ENCODE measurements around the gene TBX4.

Gene TBX4

GRCh38 chr17:61456688-61457225, 4.5 kb downstream of the TBX4 start:
- TF ChIP-seq, protein P1, sequence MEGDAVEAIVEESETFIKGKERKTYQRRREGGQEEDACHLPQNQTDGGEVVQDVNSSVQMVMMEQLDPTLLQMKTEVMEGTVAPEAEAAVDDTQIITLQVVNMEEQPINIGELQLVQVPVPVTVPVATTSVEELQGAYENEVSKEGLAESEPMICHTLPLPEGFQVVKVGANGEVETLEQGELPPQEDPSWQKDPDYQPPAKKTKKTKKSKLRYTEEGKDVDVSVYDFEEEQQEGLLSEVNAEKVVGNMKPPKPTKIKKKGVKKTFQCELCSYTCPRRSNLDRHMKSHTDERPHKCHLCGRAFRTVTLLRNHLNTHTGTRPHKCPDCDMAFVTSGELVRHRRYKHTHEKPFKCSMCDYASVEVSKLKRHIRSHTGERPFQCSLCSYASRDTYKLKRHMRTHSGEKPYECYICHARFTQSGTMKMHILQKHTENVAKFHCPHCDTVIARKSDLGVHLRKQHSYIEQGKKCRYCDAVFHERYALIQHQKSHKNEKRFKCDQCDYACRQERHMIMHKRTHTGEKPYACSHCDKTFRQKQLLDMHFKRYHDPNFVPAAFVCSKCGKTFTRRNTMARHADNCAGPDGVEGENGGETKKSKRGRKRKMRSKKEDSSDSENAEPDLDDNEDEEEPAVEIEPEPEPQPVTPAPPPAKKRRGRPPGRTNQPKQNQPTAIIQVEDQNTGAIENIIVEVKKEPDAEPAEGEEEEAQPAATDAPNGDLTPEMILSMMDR (conservative IDR thresholded peaks at IDR 0.05; ENCODE audit: low read depth, low read length): no peak
- H3K4me3 ChIP-seq (ENCODE audit: low read length): no peak overlapping the region
- DNase-seq (ENCODE audit: low read depth): no peak

DNA sequence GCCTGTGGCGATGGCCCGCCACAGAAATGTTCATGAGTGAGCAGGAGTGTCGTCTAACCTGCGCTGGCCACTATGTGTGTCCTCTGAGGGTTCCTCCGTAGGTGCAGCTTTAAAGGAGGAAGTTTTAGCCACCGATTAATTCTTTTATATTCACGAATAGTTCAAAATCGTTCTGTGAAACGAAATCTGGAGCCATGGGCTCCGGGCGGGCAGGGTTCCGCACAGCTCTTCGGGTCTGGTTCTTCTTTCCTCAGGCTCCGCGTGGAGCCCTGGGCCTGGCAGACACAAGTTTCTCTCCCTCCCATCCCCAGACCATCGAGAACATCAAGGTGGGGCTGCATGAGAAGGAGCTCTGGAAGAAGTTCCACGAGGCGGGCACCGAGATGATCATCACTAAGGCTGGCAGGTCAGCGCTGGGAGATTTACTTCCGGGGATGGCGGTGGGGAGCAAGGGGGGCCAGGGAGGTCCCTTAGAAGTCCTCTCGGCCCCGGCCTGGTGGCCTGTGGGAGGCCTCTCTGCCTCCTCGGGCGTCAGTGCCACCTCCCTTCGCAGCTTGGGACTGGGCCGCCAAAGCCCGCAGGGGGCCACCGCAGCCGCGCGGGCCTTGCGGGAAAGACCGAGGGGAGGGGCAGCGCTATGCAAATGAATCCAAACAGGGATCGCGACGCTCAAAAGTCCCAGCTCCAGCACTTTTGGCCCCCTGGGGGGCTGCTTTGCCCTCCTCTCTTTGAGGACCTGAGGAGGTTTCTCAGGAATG, 5.2 kb downstream of the TBX4 start:
- TF ChIP-seq, protein P1 (conservative IDR thresholded peaks at IDR 0.05; ENCODE audit: low read depth, low read length): no peak
- no peak for DNase-seq (ENCODE audit: low read depth)
- H3K4me3 ChIP-seq (ENCODE audit: low read length): no peak overlapping the region

DNA sequence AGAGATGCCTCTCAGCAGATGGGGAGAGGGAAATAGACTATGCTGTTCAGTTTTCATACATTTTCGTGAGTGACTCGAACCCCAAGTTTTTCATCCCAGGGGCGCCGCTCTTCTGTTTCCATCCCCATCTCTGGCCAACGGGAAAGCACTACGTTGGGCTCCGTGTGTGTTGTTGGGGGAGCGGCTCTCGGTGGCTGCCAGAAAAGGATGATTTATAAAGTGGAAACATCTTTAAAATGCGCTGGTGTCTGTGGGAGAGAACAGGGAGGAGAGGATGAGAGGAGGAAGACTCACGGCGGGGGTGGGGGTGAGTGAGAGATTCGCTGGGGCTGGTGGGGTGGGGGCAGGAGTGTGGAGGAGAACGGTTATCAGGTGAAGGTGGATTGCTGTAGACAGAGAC, 5.8 kb downstream of the TBX4 start:
- TF ChIP-seq, protein P1 (conservative IDR thresholded peaks at IDR 0.05; ENCODE audit: low read depth, low read length): no peak
- no peak overlapping the region for H3K4me3 ChIP-seq (ENCODE audit: low read length)
- no peak for DNase-seq (ENCODE audit: low read depth)

- TF ChIP-seq, protein P1 (conservative IDR thresholded peaks at IDR 0.05; ENCODE audit: low read depth, low read length): no peak
- no peak for DNase-seq (ENCODE audit: low read depth)
- H3K4me3 ChIP-seq (ENCODE audit: low read length): no peak overlapping the region
Measured at GRCh38 chr17:61458421-61459141, 6.4 kb downstream of the TBX4 start.

- no peak overlapping the region for H3K4me3 ChIP-seq (ENCODE audit: low read length)
- TF ChIP-seq, protein P1 (conservative IDR thresholded peaks at IDR 0.05; ENCODE audit: low read depth, low read length): no peak
- DNase-seq (ENCODE audit: low read depth): no peak
Measured at GRCh38 chr17:61459142-61459809, 7.1 kb downstream of the TBX4 start.

GRCh38 chr17:61459939-61460718, 7.9 kb downstream of the TBX4 start:
- DNase-seq (ENCODE audit: low read depth): no peak
- H3K4me3 ChIP-seq (ENCODE audit: low read length): no peak overlapping the region

More at GRCh38 chr17:61459939-61460718, 7.9 kb downstream of the TBX4 start:
- TF ChIP-seq, protein P1 (conservative IDR thresholded peaks at IDR 0.05; ENCODE audit: low read depth, low read length): no peak

Data from retinal pigment epithelial cell (primary cell).